NCI-H526 (cell line): Measurements from ENCODE around the gene CDH4.

Experiments
- DNase-seq, 2 experiments: peaks; one replicate each; lab custom pipeline; 2025; lab: John Stamatoyannopoulos, UW

CDH4 gene

GRCh38 chr20:61668065-61668650, 416.1 kb downstream of the CDH4 start:
- DNase-seq, result no peak

- no peak for DNase-seq
Measured at GRCh38 chr20:61668771-61669503, 416.9 kb downstream of the CDH4 start.

- no peak for DNase-seq
Measured at GRCh38 chr20:61670274-61670673, 418.2 kb downstream of the CDH4 start.

GRCh38 chr20:61671559-61671958, 419.5 kb downstream of the CDH4 start:
- DNase-seq, result no peak

- DNase-seq, result no peak
Measured at GRCh38 chr20:61673152-61673847, 421.2 kb downstream of the CDH4 start.

GRCh38 chr20:61674121-61674520, 422.1 kb downstream of the CDH4 start:
- no peak for DNase-seq

GRCh38 chr20:61674688-61675087, 422.6 kb downstream of the CDH4 start:
- DNase-seq, result no peak

- DNase-seq, result no peak
Measured at GRCh38 chr20:61677928-61678327, 425.9 kb downstream of the CDH4 start.

GRCh38 chr20:61678437-61678836, 426.4 kb downstream of the CDH4 start:
- no peak for DNase-seq

- DNase-seq, result no peak
Measured at GRCh38 chr20:61679473-61679872, 427.4 kb downstream of the CDH4 start.

- no peak for DNase-seq
Measured at GRCh38 chr20:61680096-61680495, 428.0 kb downstream of the CDH4 start.

- no peak for DNase-seq
Measured at GRCh38 chr20:61682114-61682995, 430.3 kb downstream of the CDH4 start.

GRCh38 chr20:61682996-61683681, 431.1 kb downstream of the CDH4 start:
- DNase-seq, result no peak

- peak; percentile 17 to 39 for DNase-seq
Measured at GRCh38 chr20:61683721-61684120, 431.7 kb downstream of the CDH4 start.

GRCh38 chr20:61684136-61684535, 432.1 kb downstream of the CDH4 start:
- no peak for DNase-seq

GRCh38 chr20:61684583-61685235, 432.6 kb downstream of the CDH4 start:
- DNase-seq, result no peak

- no peak for DNase-seq
Measured at GRCh38 chr20:61685462-61685861, 433.4 kb downstream of the CDH4 start.

GRCh38 chr20:61686051-61686936, 434.2 kb downstream of the CDH4 start:
- DNase-seq, result no peak

- DNase-seq, result no peak
Measured at GRCh38 chr20:61688411-61688810, 436.4 kb downstream of the CDH4 start.

- DNase-seq, result no peak
Measured at GRCh38 chr20:61690150-61690549, 438.1 kb downstream of the CDH4 start.
